ENCODE results near the gene C10orf90.

C10orf90 gene

DNA sequence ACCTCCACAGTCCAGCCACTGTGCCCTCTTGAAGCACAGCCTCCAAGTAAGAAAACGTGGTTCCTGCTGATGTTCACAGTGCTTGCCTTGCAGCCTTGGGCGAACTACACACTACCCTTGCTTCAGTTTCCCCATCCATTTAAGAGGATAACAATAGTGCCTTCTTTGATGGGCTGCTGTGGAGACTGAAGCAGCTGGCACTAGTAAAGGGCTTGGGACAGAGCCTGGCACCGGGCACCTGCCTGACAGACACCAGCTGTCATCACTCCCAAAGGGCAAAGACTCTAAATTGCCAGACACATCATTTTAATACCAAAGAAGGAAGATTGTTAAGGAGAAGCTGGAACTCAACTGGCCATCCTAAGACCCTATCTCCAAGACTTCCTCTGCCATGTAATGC, 3.1 kb upstream of the C10orf90 start:
- no peak for DNase-seq (ENCODE audit: low read depth)

DNA sequence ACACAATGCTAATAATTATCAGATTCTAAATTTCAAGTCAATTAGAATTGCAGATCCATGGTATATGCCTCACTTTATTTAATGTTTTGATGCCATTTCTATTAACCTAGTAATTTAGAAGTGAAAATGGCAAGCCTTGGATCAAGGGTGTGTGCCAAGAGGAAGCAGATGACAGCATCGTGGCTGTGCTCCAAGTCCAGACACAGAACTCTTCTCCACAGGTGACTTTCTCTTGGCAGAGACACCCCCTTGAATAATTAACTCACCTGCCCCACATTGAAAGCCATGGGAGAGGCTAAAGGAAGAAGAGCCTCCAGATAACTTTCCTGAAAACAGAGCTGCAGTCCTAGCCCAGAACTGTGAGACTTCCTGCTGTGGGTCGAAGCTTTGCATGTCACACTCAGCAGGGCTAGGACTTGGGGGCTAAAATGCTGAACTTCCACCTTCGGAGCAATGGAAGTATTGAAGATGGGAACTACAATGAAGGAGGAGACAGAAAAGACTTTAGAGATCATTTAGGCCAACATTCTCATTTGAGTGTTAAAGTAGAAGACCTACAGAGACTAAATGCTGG, 996 bp upstream of the C10orf90 start:
- no peak for DNase-seq (ENCODE audit: low read depth)

DNA sequence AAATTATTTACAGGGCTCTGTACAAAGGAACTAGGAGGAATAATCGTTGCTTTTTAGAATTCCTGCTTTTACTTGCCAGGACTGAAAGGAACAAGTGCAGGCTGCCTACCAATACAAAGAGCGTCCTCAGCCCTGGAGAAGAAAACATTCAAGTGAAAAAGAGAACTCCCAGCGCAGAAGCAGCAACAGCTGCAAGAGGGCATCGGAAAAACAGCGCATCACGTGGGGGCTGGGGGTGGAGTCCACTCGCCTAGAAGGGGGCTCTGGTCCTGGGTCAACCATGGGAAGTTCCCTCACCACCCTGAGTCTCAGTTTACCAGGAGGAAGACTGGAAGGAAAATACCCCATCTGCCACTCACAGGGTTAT, 385 bp upstream of the C10orf90 start:
- no peak for DNase-seq (ENCODE audit: low read depth)

DNA sequence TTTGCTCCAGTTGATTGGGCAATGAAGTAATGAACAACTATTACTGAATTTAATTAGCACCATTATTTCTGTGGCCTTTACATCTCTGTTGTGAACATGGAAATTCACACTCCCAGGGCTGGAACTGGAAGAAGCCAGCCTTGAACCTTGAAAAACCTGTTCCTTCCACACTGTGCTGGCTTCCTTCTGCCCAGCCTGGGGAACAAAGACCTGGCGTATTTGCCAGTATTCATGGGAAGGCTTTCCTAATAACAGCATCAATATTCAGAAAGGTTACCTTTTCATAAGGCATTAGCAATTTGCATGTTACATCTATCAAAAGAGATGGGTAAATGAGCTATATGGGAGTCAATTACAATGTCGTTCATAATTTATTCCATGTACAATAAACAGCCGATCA, 1.3 kb downstream of the C10orf90 start:
- no peak for DNase-seq (ENCODE audit: low read depth)

DNA sequence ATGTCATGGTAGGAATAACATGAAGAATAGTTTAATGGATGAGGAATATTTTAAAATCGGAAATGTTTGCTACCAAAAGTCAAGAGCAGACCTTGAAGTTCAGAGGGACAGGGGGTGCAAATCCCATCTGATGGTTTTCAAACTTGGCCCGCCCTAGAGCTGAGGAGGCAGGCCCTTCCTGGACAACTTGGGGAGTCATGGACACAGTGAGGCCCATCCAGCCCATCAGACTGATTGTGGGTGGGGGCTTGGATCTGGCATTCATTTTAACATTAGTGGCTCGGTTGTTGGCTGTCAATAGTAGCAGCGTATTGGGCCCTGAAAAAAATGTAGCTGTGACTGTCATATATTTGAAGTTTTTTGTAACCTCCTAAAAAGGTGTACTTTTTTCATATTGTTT, 2.0 kb downstream of the C10orf90 start:
- DNase-seq (ENCODE audit: low read depth) = no peak

DNA sequence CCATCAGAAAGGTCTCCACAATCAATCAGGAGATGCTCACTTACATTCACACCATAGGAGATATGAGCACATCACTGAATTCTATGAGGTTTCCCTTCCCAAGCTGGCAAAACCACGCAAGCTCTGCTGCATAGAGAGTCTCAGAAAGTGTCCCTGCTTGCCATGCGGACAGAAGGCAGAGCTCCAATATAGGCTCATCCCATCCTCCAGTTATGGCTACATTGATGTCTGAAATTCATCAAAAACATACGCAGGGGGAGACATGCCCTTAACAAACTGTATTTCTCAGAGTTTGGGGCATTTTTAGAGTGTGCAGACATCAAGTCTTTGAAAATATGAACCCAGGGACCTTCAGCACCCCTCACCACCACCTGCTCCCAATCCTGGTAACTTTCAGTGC, 2.9 kb downstream of the C10orf90 start:
- DNase-seq (ENCODE audit: low read depth) = no peak

DNA sequence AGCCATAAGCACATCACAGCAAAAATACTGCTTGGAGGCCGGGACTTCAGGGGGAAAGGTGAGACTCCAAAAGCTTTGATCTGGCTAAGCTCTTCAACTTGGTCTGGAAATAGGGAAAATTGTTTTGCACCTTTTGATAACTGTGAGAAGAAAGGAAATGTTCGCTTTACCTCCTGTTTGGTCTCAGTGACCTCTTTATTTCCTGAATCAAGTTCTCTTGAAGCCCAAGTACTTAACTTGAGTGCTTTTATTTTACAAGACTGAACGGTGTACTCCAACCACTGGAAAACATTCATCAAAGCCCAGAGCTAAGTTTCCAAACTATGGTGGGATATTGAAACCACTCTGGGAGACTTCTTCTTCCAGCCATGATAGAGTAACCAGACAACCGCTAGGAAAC, 5.3 kb downstream of the C10orf90 start:
- no peak for DNase-seq (ENCODE audit: low read depth)

DNA sequence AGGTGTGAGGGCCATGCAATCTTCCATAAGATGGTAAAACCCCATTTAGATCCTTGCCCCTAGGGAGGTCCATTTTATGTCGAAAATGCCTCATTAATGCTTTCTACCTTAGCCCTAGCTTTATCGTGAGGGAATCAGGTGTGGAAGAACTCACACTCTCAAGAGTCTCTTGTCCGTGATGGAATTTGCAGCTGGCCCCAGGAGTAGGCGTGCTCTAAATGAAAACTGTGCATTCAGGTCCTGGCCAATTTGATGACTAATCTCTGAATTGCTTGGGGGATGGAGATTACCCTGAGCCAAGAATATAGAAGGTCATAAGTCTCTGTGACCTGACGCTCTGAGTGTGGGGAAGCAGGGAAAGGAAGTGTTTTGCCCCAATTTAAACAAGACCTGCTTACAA, 6.6 kb downstream of the C10orf90 start:
- DNase-seq (ENCODE audit: low read depth) = no peak

DNA sequence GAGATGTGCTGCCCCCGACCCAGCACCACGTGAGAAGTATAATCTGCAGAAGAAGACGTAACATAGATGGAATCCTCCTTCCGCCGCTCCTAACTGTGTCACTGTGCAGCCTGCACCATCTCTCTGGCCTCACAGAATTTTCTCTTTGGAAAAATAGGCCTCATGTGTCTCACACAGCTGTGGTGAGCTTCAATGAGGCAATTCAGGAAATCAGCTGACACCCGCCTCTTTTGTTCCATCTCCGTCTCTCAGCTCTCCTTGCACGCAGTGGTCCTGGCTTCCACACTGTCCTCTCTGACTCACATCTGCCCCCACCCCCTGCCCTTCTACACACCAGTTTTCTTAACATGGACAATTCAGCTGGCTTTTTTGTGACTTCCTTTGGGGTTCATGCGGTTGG, 7.2 kb downstream of the C10orf90 start:
- peak; percentile 1 for DNase-seq (ENCODE audit: low read depth)

DNA sequence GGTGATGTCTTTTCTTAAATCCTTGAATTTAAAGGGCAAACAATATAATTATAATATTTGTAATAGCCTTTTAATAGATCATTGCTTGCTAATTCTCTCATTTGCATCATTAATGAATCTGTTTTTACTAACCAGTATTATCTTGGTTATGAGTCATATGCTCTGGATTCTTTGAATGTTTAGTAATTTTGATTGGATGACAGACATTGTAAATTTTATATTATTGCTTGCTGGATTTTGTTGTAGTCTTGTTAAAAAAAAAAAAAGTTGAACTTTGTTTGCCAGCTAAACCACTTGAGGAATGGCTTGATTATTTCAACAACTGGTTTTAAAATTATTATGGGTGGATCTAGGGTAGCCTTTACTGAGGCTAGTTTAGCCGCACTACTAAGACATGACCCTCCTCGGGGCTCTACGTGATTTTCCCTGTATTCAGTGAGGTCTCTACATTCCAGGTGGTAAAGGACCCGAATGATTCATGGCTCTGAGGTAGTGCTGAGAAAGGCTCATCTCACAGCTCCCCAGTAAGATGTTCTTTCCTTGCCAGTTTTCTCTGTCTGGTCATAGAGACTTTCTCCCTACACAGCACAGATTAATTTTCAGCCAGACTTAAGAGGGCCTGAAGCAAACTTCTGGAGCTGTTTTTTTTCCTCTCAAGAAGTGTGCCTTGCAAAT, 8.5 kb downstream of the C10orf90 start:
- no peak for DNase-seq (ENCODE audit: low read depth)

DNA sequence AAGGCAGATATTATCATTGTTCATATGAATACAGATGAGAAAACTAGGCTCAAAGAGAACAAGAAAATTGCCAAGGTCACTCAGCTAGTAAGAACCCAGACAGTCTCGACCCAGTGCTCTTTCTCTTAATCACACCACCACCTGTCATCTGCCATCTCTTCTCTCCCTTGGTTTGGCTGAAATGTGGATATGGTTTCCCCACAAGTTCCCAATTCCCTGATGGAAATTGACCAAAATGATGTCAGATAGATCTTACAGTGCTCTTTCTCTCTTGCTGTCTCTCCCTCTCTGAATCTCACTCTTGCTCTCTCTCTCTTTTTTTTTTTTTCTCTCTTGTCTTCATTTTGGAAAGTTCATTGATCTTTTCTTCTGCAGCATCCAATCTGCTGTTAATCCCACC, 9.1 kb downstream of the C10orf90 start:
- no peak for DNase-seq (ENCODE audit: low read depth)

DNA sequence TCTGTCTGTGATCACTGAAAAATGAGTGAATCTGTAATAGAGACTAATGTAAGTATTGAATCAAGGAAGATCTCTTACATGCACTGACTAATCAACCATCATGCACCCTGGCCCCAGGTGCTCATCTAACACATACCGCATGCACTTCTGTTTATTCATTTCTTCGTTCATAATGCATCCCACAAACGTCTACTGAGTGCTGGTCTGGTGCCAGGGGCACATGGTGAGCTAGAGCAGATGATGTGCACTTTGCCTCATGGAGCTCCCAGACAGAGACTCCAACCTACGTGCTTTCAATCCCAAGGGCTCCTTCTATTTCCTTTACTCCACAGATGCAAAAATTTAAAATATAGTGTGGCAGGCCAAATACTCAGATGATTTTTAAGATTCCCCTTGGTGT, 10.7 kb downstream of the C10orf90 start:
- DNase-seq (ENCODE audit: low read depth) = no peak

DNA sequence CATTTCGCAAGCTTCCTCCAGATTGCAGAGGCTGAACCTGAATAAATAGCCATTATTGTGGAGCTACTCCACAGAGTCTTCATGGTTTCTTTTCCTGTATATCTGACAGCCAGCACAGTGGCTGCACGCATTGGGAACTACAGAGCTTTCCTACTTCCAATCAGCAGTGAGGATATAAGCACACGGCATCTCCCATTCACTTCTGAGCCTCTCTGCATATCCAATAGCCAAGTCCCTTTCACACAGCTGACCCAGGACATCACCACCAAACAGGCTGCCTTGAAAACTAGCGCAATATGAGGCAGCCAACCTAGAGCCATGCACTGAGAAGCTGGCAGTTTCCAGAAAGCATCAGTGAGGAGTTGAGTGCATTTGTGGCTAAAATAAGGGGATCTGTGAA, 11.6 kb downstream of the C10orf90 start:
- no peak for DNase-seq (ENCODE audit: low read depth)

DNA sequence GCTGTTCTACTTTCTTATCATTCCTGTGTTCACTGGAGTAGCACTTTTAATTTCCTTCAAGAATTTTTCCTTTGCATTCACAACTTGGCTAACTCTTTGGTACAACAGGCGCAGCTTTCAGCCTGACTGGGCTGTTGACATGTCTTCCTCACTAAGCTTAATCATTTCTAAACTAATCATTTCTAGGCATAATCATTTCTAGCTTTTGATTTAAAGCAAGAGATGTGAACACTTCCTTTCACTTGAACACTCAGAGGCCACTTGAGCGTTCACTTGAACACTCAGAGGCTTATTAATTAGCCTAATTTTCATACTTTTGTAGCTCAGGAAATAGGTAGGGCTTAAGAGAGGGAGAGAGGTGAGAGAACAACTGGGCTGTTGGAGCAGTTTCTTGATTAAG, 15.9 kb downstream of the C10orf90 start:
- DNase-seq (ENCODE audit: low read depth) = no peak

DNA sequence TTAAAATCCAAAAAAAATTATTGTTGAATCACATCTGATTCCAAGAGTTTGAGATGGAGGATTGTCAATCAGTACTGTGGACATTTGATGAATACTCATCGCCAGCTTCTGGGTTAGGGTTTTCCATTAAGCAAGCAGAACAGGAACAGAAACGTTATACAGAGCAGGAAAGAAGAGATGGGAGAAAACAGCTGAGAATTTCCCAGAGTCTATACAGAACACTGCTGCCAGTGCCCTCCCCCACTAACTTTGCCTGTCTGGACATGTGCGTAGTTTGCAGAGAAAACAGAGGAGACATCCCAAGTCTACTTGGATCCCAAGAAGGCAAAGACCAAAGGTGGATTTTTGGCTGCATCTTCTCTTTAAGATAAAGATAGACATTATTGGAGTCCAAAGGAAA, 19.0 kb downstream of the C10orf90 start:
- DNase-seq (ENCODE audit: low read depth) = no peak

DNA sequence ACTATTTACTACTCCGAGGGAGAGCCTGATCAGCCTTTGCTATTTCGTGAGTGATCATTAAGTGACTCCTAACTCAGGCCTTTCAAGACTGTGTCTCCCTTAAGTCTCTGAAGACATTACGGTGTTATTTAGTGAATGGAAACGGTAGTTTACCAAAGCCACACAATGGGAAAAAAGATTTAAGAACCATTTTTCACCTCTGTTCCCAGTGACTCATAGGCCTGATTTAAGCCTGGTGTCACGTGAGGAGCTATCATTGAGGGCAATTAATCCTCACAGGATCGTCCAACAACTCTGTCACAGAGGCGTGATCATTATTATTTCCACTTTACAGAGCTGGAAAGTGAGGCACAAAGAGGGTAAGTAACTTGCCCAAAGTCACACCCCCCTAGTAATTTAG, 20.3 kb downstream of the C10orf90 start:
- DNase-seq (ENCODE audit: low read depth) = no peak

DNA sequence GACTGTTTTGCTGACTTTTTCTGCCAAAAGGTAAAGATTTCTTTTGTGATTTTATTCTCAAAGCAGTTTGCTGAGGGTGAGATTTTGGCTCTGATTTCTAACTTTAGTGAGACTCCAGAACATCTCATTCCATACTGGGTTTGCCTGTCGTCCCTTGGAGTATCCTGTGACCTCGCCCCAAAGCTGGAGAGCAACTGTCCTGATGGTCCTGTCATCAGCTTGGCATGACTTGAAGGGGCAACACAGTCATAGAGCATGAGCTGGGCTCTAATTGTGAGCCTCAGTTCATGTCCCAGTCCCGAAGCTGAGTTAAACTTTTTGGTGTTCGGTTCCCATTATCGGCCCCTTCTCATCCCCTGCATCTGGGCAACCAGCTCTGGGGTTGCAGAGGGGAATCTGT, 23.4 kb downstream of the C10orf90 start:
- no peak for DNase-seq (ENCODE audit: low read depth)

DNA sequence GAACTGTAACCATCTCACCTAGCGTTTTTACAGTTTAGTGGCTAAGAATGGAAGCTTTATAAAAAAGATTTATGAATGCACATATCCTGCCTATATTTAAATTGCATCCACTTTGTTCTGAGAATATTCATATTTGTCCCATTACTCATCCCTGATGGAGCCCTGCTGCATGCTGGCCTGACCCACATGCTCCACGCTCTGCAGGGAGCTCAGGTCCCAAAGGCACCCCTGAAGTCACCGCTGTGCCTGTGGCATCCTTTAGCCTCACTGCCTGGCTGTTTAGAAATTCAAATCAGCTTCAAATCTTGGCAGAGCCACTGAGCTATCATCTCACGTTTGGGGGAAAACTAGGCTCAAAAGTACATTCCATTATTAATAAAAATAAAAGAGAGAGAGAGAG, 24.4 kb downstream of the C10orf90 start:
- no peak for DNase-seq (ENCODE audit: low read depth)

DNA sequence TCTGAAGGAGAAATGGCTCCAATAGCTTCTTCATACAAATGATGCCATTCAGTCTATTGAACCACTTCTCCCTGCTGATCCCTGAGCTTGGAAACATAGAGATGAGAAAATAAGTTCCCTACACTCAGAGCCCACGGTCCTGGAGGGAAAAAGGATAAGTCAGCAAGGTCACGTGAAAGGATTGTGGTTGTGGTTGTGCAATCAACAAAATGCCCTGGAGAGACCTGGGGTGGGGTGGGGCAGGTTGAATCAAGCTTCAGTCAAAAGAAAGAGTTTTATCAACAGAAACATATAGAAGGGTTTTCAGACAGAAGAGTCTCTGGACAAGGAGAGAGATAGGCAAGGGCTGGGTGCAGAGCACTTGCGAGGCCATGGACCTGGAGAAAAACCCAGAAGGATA, 30.1 kb downstream of the C10orf90 start:
- DNase-seq (ENCODE audit: low read depth) = no peak

DNA sequence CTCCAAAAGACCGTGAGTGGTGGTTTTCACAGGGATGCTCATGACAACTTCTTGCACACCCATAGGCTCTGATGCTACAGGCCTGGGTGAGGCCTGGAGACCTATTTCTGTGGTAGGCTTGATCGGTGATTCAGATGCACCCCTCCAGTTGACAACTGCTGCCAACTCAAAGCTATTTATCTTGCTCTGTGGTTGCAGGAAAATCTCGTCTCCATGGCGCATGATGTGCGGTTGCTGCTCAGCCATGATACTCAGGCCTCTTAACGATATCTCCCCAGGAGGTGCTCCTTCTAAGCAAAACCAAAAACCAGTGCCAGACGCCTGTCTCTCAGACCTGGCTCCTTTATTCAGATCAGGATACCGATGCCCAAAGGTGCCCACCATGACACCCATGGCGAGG, 31.4 kb downstream of the C10orf90 start:
- DNase-seq (ENCODE audit: low read depth) = no peak

DNA sequence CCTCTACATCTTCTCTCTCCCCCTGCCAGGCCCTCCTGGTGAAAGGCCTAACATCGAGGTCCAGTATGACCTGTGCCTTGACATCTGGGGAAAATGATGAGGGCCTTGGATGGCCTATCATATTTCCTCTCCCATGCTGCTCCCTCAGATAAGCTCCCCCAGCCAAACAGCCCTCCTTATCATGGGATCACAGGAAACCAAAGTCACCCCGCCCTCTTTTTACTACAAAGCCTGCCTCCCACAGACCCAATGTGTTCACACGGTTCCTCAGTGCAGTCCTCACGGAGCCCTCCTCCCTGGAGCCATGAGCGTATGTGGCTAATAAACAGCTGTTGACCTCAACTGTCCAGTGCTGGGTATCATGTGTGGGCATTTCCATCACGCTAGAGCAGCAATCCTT, 32.0 kb downstream of the C10orf90 start:
- DNase-seq (ENCODE audit: low read depth) = no peak

DNA sequence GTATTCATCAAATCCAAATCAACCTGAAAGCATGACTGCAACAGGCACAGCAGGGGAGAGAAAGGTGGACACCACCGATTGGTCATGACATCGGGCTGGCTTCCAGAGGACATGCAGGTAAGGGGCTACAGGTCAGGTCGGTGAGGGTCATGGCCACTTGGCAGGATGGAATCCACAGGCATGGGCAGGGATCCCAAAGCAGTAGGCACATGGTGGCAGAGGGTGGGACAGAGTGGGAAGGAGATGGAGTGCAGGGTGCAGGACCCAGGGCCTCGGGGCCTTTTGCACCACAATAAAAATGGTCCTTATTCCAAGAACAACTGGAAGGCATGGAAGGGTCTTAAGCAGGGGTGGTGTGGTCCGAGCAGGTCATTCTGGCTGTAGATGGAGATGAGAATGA, 33.0 kb downstream of the C10orf90 start:
- no peak for DNase-seq (ENCODE audit: low read depth)

DNA sequence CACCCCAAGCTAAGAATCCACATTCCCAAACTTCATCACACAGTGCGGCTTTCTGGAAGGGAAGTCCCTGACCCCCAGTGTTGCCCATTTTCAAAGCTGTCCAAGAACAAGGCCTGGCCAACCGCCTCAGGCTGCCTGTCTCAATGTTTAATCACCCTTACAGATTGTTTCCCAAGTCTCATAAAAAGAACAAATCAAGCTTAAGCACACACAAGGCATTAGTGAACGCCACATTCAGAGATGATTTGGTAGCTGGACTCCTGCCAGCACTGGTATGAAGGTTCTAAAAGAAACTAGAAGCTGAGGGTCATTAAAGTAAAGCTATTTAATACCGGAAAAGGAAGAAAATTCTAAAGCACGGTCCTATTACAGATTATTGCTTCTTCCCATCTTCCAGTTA, 35.6 kb downstream of the C10orf90 start:
- no peak for DNase-seq (ENCODE audit: low read depth)

DNA sequence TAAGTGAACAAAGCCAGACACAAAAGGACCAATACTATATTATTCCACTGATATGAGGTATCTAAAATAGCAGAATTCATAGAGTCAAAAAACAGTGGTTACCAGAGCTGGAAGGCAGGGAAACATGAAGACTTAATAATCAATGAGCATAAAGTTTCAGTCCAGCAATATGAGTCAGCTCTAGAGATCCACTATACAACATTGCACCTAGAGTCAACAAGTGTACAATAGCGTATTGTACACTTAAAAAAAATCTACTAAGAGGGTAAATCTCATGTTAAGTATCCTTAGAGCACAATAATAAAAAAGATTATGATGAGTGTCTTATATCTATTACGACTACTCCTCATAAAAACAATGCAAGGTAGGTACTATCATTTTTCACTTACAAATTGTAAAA, 36.1 kb downstream of the C10orf90 start:
- no peak for DNase-seq (ENCODE audit: low read depth)

DNA sequence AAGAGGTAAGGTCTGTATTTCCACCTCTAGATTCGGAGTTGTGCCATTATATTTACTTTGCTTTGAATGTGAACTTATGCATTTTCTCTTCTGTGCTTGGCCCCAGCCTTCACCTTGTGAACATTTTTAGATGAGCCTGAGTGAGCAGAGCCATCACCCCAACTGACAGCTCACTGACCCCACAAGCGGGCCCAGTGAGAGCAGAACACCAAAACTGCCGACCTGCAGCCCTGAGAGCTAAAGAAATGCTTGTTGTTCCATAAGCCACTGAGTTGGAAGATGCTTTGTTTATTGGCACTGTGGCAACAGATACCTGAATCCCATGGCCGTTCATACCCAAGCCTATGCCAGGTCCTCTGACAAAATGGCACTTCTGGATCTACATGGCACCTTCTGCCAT, 37.8 kb downstream of the C10orf90 start:
- no peak for DNase-seq (ENCODE audit: low read depth)

Measured in stimulated activated CD8-positive, alpha-beta memory T cell treated with anti-CD3 and anti-CD28 coated beads, Interleukin-12 subunit alpha, Interleukin-12 subunit beta, amount 100 ng/mL, for 1 hour (primary cell).